Ovary (tissue), 3 donors: ENCODE data around the gene YOD1.

ENCODE experiments used
- EP300 ChIP-seq: sonication (generic); formaldehyde crosslinking; IDR thresholded peaks from one replicate; pipeline ENCODE4 v1.6.1; 2017; ENCODE audit warnings: antibody characterized with exemption
- POLR2A ChIP-seq: fragments of 450-650 bp; IDR thresholded peaks from one replicate; pipeline ENCODE4 v1.6.1; 2017; ENCODE audit warnings: antibody characterized with exemption, mild to moderate bottlenecking, moderate library complexity
- TF ChIP-seq, protein P1 (sequence below), 3 donors: fragments of 450-650 bp in 2 of 3; fragments of 200-600 bp in 1 of 3; IDR thresholded peaks; one replicate each; pipeline versions ENCODE4 v1.5.1 to v1.8.0; 2016 to 2022; ENCODE audit warnings: antibody characterized with exemption in 3 of 3, mild to moderate bottlenecking in 1 of 3
- donor health status: DM: no; HTN: no; CAD: no.

- TF ChIP-seq POLR2A (no peak), EP300 (no peak)
- TF ChIP-seq, protein P1, sequence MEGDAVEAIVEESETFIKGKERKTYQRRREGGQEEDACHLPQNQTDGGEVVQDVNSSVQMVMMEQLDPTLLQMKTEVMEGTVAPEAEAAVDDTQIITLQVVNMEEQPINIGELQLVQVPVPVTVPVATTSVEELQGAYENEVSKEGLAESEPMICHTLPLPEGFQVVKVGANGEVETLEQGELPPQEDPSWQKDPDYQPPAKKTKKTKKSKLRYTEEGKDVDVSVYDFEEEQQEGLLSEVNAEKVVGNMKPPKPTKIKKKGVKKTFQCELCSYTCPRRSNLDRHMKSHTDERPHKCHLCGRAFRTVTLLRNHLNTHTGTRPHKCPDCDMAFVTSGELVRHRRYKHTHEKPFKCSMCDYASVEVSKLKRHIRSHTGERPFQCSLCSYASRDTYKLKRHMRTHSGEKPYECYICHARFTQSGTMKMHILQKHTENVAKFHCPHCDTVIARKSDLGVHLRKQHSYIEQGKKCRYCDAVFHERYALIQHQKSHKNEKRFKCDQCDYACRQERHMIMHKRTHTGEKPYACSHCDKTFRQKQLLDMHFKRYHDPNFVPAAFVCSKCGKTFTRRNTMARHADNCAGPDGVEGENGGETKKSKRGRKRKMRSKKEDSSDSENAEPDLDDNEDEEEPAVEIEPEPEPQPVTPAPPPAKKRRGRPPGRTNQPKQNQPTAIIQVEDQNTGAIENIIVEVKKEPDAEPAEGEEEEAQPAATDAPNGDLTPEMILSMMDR (IDR thresholded peaks at IDR 0.05) = no peak
Observed at GRCh38 chr1:207001492-207002245, 49.3 kb downstream of the YOD1 start.
